Body of pancreas (tissue), 4 donors: Measurements from ENCODE around the gene EPN2. TPM values are rescaled to one million over a fixed set of nuclear protein-coding genes. Genes with fewer than 3 reads are reported as not detected.

Experiments used
- ATAC-seq: fragments of 150-250 bp; one replicate; pipeline ENCODE4 v1.9.1; 2016
- DNase-seq, 4 donors: peaks; one replicate each; pipeline ENCODE4 v3.0.0-alpha.2; 2019
- H3K27ac ChIP-seq, 4 donors: fragments of 200-600 bp; sonication (generic); 1 replicate in 3 of 4; 2 replicates in 1 of 4; pipeline versions ENCODE4 v1.5.1 to v1.6.1; 2016 to 2019; ENCODE audit warnings: mild to moderate bottlenecking in 1 of 4, mixed read lengths in 1 of 4, moderate library complexity in 1 of 4
- H3K27me3 ChIP-seq, 2 donors: fragments of 200-600 bp; sonication (generic); one replicate each; pipeline ENCODE4 v1.6.0; 2016; ENCODE audit warnings: mild to moderate bottlenecking in 1 of 2
- H3K36me3 ChIP-seq, 2 donors: fragments of 200-600 bp; sonication (generic); replicated peaks in 1 of 2; 2 replicates each; pipeline ENCODE4 v1.5.1; 2016; ENCODE audit warnings: low read depth in 2 of 2; ENCODE audit not compliant: insufficient read depth in 1 of 2
- H3K4me1 ChIP-seq: fragments of 200-600 bp; sonication (generic); one replicate; pipeline ENCODE4 v1.6.0; 2016
- H3K4me3 ChIP-seq, 2 donors: fragments of 200-600 bp; sonication (generic); 1 replicate in 1 of 2; 2 replicates in 1 of 2; pipeline ENCODE4 v1.5.1; 2016 to 2019
- H3K9me3 ChIP-seq, 3 donors: fragments of 200-600 bp; sonication (generic); 1 replicate in 2 of 3; 2 replicates in 1 of 3; pipeline ENCODE4 v1.5.1; 2016
- POLR2A ChIP-seq, 3 donors: fragments of 450-650 bp; IDR thresholded peaks; one replicate each; pipeline ENCODE4 v1.6.1; 2016; ENCODE audit warnings: antibody characterized with exemption in 3 of 3, mild to moderate bottlenecking in 2 of 3
- WGBS, 2 donors: methylation state at CpG; one replicate each; pipeline ENCODE4 v1.1.5; 2017; 5-methylcytosine and 5-hydroxymethylcytosine counted together
- intact Hi-C: fragments of 100-400 bp; cut with DNase I; formaldehyde crosslinking; loops from one replicate; pipeline ENCODE4 v1.15.1; 2023
- total RNA-seq, 2 donors: library from RNA; depleted of rRNA; stranded (reverse); fragments of >200 nt; gene quantifications; one replicate each; pipeline ENCODE4 v1.1.0, GENCODE V29; 2016
- TF ChIP-seq, protein P1 (sequence below), 7 experiments: fragments of 450-650 bp in 4 of 7; fragments of 200-600 bp in 3 of 7; sonication (generic) in 3 of 7; IDR thresholded peaks; one replicate each; pipeline ENCODE4 v1.5.1; 2016 to 2019; ENCODE audit warnings: antibody characterized with exemption in 7 of 7

EPN2 gene
- total RNA-seq, 2 donors from 2014 or later: 32.7 to 46.5 TPM

DNA sequence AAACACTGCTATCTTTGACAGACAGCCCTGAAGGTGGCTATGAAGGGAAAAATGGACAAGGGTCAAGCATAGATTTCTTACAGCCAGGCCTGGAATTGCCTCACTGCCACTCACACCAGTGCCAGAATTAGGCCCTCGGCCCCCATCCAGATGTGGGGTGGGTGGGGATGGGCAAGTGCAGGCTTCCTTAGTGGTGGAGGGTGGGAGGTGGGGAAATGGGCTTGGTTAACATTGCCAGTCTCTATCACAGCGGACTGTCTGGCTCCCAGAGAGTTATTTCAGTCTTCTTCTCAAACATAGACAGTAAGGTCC, 100.5 kb downstream of the EPN2 start:
- intact Hi-C loops: no loop called here
- peak; percentile 7 for ATAC-seq
- 70 to 81% methylated on average over 2 of the region's 2 CpGs for WGBS, 2 donors

DNA sequence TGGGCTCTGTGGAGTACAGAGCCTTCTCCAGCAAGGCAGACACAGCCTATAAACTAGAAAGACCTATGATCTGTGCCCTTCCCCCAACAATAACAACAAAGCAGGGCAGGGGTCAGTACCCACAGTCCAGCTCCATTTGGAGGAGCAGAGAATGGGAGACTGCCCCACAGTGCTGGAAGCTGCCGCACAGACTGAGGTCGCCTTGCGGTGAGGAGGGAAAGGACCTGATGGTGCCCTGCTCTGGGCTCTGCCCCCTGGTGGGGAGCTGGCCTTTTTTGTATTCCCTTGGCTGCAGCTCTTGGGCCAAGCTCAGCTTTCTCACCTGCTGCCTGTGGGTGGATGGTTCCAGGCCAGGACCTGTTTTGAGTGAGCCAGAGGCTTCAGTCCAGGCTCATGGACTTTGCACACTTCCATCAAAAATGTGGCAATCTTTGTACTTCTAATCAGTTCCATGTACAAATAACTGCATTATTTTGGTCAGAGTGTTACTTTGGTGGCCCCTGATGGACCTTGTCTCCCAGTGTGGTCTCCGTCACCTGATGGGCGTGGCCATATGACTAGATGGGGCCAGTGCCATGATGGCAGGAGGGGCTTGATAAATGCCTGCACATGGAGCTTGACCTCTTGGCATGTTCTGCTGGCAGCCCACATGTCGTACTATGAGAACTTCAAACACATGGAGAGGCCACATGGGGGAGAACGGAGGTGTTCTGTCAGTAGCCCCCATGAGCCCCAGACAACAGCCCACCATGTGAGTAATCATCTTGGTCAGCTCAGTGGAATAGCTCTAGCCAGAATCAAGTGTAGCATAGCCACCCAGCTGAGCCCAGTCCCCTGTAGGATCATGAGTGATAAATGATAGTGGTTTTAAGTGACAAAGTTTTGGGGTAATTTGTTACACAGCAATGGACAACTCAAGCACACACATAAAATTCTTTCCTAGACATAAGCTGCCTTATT, 101.1 kb downstream of the EPN2 start:
- Histone ChIP-seq H3K27me3 (no peaks in the 10 kb centered on the region), H3K36me3 (no peaks in the 10 kb centered on the region), H3K4me3 (no peak overlapping the region), H3K4me1 (peaks cover 14% of the 10 kb centered on the region), H3K27ac (peak overlapping the region in 1 of 4 donors; percentile 11), H3K9me3 (no peaks in the 10 kb centered on the region)
- ATAC-seq (peak; percentile 89), DNase-seq (peak; percentile 85 to 89 (median 86))
- TF ChIP-seq, protein P1, sequence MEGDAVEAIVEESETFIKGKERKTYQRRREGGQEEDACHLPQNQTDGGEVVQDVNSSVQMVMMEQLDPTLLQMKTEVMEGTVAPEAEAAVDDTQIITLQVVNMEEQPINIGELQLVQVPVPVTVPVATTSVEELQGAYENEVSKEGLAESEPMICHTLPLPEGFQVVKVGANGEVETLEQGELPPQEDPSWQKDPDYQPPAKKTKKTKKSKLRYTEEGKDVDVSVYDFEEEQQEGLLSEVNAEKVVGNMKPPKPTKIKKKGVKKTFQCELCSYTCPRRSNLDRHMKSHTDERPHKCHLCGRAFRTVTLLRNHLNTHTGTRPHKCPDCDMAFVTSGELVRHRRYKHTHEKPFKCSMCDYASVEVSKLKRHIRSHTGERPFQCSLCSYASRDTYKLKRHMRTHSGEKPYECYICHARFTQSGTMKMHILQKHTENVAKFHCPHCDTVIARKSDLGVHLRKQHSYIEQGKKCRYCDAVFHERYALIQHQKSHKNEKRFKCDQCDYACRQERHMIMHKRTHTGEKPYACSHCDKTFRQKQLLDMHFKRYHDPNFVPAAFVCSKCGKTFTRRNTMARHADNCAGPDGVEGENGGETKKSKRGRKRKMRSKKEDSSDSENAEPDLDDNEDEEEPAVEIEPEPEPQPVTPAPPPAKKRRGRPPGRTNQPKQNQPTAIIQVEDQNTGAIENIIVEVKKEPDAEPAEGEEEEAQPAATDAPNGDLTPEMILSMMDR (IDR thresholded peaks at IDR 0.05): peak; percentile 47 to 96 (median 92)
- TF ChIP-seq POLR2A (IDR thresholded peaks at IDR 0.05): no peak
- intact Hi-C loops: no loop called here
- WGBS, 2 donors: 28 to 62% methylated on average over 3 to 7 of the region's 7 CpGs

More for the DNA sequence above, 100.5 kb downstream of the EPN2 start:
- H3K4me3 ChIP-seq: no peak overlapping the region
- H3K9me3 ChIP-seq: no peaks in the 10 kb centered on the region
- TF ChIP-seq, protein P1 (IDR thresholded peaks at IDR 0.05): no peak
- TF ChIP-seq POLR2A (IDR thresholded peaks at IDR 0.05): no peak
- no peak for DNase-seq
- H3K27ac ChIP-seq: peak overlapping the region in 1 of 4 donors; percentile 11
- peaks cover 14% of the 10 kb centered on the region for H3K4me1 ChIP-seq
- H3K27me3 ChIP-seq: no peaks in the 10 kb centered on the region
- no peaks in the 10 kb centered on the region for H3K36me3 ChIP-seq

DNA sequence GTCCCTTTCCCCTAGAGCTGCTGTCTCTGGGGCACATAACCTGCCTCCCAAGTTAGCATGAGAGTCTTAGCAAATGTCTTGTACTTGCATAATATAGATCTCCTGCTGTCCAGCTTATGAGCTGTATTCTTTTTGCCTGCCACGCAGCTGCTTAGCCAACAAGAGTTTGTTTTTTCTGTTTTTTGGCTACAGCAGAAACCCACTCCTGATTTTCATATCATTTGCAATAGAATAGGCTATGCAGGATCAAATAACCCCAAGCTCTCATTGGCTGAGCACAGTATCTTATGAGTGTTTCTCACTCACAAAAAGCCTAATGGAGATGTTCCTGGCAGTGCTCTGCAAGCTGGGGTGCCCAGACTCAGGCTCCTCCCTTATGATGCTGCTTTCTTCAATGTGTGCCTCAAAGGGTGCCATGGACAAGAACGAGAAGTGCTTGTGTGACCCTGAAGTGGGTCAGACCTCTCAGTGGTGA, 102.2 kb downstream of the EPN2 start:
- Histone ChIP-seq H3K27me3 (no peaks in the 10 kb centered on the region), H3K36me3 (no peaks in the 10 kb centered on the region), H3K4me3 (no peak overlapping the region), H3K9me3 (no peaks in the 10 kb centered on the region), H3K4me1 (peaks cover 14% of the 10 kb centered on the region), H3K27ac (no peak overlapping the region)
- TF ChIP-seq, protein P1 (IDR thresholded peaks at IDR 0.05): no peak
- no peak for TF ChIP-seq POLR2A (IDR thresholded peaks at IDR 0.05)
- ATAC-seq: no peak
- intact Hi-C loops: no loop called here
- WGBS, 2 donors: 73 to 79% methylated on average over 2 of the region's 2 CpGs
- no peak for DNase-seq

DNA sequence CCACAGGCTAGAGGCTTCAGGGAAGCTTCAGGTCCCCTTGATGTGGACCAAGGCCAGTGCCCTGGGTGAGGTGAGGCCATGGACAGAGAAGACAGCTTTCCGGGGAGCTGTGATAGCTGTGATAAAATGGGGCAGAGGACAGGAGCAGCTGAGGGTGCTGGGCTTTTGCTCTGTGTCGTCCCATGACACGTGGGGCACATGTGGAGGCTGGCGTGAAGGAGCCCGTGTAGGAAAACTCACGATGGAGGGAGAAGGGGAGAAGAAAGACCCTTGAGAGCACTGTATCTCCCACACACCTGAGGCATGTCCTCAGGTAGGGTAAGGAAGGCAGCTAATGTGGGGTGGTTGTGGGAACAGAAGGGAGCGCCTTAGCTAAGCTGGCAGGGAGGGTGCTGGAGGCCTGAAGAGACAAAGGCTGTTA, 104.1 kb downstream of the EPN2 start:
- TF ChIP-seq, protein P1 (IDR thresholded peaks at IDR 0.05): no peak
- no peak for TF ChIP-seq POLR2A (IDR thresholded peaks at IDR 0.05)
- no peak overlapping the region for H3K4me3 ChIP-seq
- H3K36me3 ChIP-seq: no peaks in the 10 kb centered on the region
- no peak overlapping the region for H3K27ac ChIP-seq
- 65 to 69% methylated on average over 7 of the region's 7 CpGs for WGBS, 2 donors
- intact Hi-C loops: loop anchor here (10.0 kb wide), 1 partner anchor 434 kb away; no protein-coding TSS in a partner anchor
- no peaks in the 10 kb centered on the region for H3K9me3 ChIP-seq
- no peaks in the 10 kb centered on the region for H3K27me3 ChIP-seq
- peaks cover 14% of the 10 kb centered on the region for H3K4me1 ChIP-seq
- DNase-seq: no peak
- ATAC-seq: no peak
